Stimulated activated CD8-positive, alpha-beta memory T cell treated with anti-CD3 and anti-CD28 coated beads, Interleukin-7, amount 100 ng/mL, for 24 hours (primary cell): ENCODE measurements around the gene TUBB4B.
"Not testable (repeated sequence)": the region's sequence is repeated elsewhere in the genome, so short reads cannot be mapped to it uniquely, and the experiment has no call there.

ENCODE experiments used
- DNase-seq: peaks from one replicate; pipeline ENCODE4 v3.0.0-alpha.2; 2020; ENCODE audit warnings: low read depth

The TUBB4B gene

GRCh38 chr9:137236936-137237421 lies 4.1 kb upstream of the TUBB4B start:
- DNase-seq: no peak

GRCh38 chr9:137237759-137238726 lies 3.0 kb upstream of the TUBB4B start:
- no peak for DNase-seq

GRCh38 chr9:137239541-137240200 lies 1.4 kb upstream of the TUBB4B start:
- not testable (repeated sequence) for DNase-seq

GRCh38 chr9:137240318-137240840 lies 708 bp upstream of the TUBB4B start:
- peak; percentile 33 for DNase-seq

- peak; percentile 37 for DNase-seq
Observed at GRCh38 chr9:137241490-137242268, 592 bp downstream of the TUBB4B start.

GRCh38 chr9:137242269-137243203 lies 1.4 kb downstream of the TUBB4B start:
- DNase-seq: no peak

- DNase-seq: not testable (repeated sequence)
Observed at GRCh38 chr9:137243266-137243625, 2.2 kb downstream of the TUBB4B start.

- no peak for DNase-seq
Observed at GRCh38 chr9:137243626-137244485, 2.8 kb downstream of the TUBB4B start.

- DNase-seq: no peak
Observed at GRCh38 chr9:137244486-137245449, 3.7 kb downstream of the TUBB4B start.

- DNase-seq: no peak
Observed at GRCh38 chr9:137245450-137246421, 4.6 kb downstream of the TUBB4B start.

- no peak for DNase-seq
Observed at GRCh38 chr9:137247135-137247915, 6.2 kb downstream of the TUBB4B start.

- DNase-seq: no peak
Observed at GRCh38 chr9:137247916-137248175, 6.8 kb downstream of the TUBB4B start.

GRCh38 chr9:137250329-137251193 lies 9.5 kb downstream of the TUBB4B start:
- DNase-seq: no peak

- no peak for DNase-seq
Observed at GRCh38 chr9:137251194-137251461, 10.0 kb downstream of the TUBB4B start, which contains the start of gene STPG3. Gene STPG3 (plus strand): TSS chr9:137251286. CDS start chr9:137251287, 1 bp downstream.

GRCh38 chr9:137251490-137252268 lies 10.6 kb downstream of the TUBB4B start:
- no peak for DNase-seq
